H1 (cell line): ENCODE measurements around the gene JDP2. TPM values are rescaled to one million over a fixed set of nuclear protein-coding genes. Genes with fewer than 3 reads are reported as not detected.

Experiments
- BCL11A ChIP-seq, 2 experiments: IDR thresholded peaks; one replicate each; pipeline ENCODE4 v1.6.1; 2011; ENCODE audit warnings: low read depth in 2 of 2, low read length in 2 of 2, mild to moderate bottlenecking in 2 of 2
- E2F6 ChIP-seq: IDR thresholded peaks from 2 replicates; pipeline ENCODE4 v1.6.1; 2012; ENCODE audit warnings: inconsistent platforms
- JUND ChIP-seq: IDR thresholded peaks from 2 replicates; pipeline ENCODE4 v1.6.1; 2011; ENCODE audit warnings: mild to moderate bottlenecking, improper control_type of control experiment, low read length
- KDM1A ChIP-seq: fragments of 200-600, 300-600 bp; sonication (generic); IDR thresholded peaks from 2 replicates; pipeline ENCODE4 v1.7.1; 2016; ENCODE audit warnings: mild to moderate bottlenecking, low read length, borderline replicate concordance
- NRF1 ChIP-seq: IDR thresholded peaks from 2 replicates; pipeline ENCODE4 v1.6.1; 2011; ENCODE audit warnings: mild to moderate bottlenecking, low read depth, low read length, improper control_type of control experiment
- polyA plus RNA-seq, 7 experiments: library from polyadenylated mRNA; depleted of rRNA in 3 of 7; stranded (reverse) in 5 of 7; unstranded in 2 of 7; fragments of >200 nt in 5 of 7; fragments of 200-250 nt in 2 of 7; gene quantifications; 1 replicate in 5 of 7; 2 replicates in 1 of 7; 4 replicates in 1 of 7; pipeline versions ENCODE4 v1.2.1 to v1.2.3, GENCODE V29; 2011 to 2013; ENCODE audit warnings: missing spikeins in 2 of 7, mixed read lengths in 2 of 7
- total RNA-seq: library from RNA; stranded (reverse); fragmentation: NEBNext Ultra II Directional; extraction: Animal tissue kit (Norgen Biotek cat#: 25700); gene quantifications from 2 replicates; pipeline ENCODE4 v1.2.1, GENCODE V29; 2021

Gene JDP2
- total and polyA plus RNA-seq, 2 of the 8 experiments (the other 6 are each of a cell fraction or from before 2014, with no cell fraction given) = 8.9 to 27.2 TPM

- TF ChIP-seq NRF1 = no peak
- TF ChIP-seq E2F6 = no peak
- TF ChIP-seq JUND = no peak
- TF ChIP-seq BCL11A (IDR thresholded peaks at IDR 0.05; ENCODE audit: low read depth in 2 of 2, low read length in 2 of 2) = no peak
- no peak for TF ChIP-seq KDM1A
Observed at GRCh38 chr14:75426332-75427125, 1.3 kb upstream of the JDP2 start (continued).
